H9 (cell line): ENCODE measurements around the gene CORO2B. TPM values are rescaled to one million over a fixed set of nuclear protein-coding genes. Genes with fewer than 3 reads are reported as not detected.

Source experiments
- DNase-seq: peaks from one replicate; pipeline ENCODE4 v3.0.0-alpha.2; 2017
- H2AFZ ChIP-seq: one replicate; pipeline ENCODE4 v1.6.1; 2013; ENCODE audit warnings: mild to moderate bottlenecking, low read length, control low read depth, moderate library complexity
- H2AK5ac ChIP-seq: 2 replicates; pipeline ENCODE4 v1.6.1; 2013; ENCODE audit warnings: low read length, control low read depth, mixed read lengths; ENCODE audit not compliant: insufficient read length
- H2BK120ac ChIP-seq: one replicate; pipeline ENCODE4 v1.6.1; 2013; ENCODE audit warnings: low read depth, mild to moderate bottlenecking, low read length, control low read depth, inconsistent platforms; ENCODE audit not compliant: poor library complexity, severe bottlenecking
- H2BK12ac ChIP-seq: 2 replicates; pipeline ENCODE4 v1.6.1; 2013; ENCODE audit warnings: low read length, control low read depth, mixed read lengths, low read depth; ENCODE audit not compliant: insufficient read length
- H2BK15ac ChIP-seq: 2 replicates; pipeline ENCODE4 v1.6.1; 2013; ENCODE audit warnings: low read depth, low read length, control low read depth
- H2BK20ac ChIP-seq: one replicate; pipeline ENCODE4 v1.6.1; 2013; ENCODE audit warnings: low read depth, mild to moderate bottlenecking, low read length, control low read depth, inconsistent platforms; ENCODE audit not compliant: poor library complexity, severe bottlenecking
- H2BK5ac ChIP-seq: 2 replicates; pipeline ENCODE4 v1.6.1; 2013; ENCODE audit warnings: low read length, control low read depth, mixed read lengths; ENCODE audit not compliant: insufficient read length
- H3K14ac ChIP-seq: 2 replicates; pipeline ENCODE4 v1.6.1; 2013; ENCODE audit warnings: low read length, control low read depth; ENCODE audit not compliant: insufficient read depth
- H3K18ac ChIP-seq: 2 replicates; pipeline ENCODE4 v1.6.1; 2013; ENCODE audit warnings: low read depth, mild to moderate bottlenecking, mixed read lengths, low read length, control low read depth; ENCODE audit not compliant: insufficient read length
- H3K23ac ChIP-seq: 2 replicates; pipeline ENCODE4 v1.6.1; 2013; ENCODE audit warnings: low read length, control low read depth, mixed read lengths, low read depth; ENCODE audit not compliant: insufficient read length
- H3K23me2 ChIP-seq: 2 replicates; pipeline ENCODE4 v1.6.1; 2013; ENCODE audit warnings: low read depth, mild to moderate bottlenecking, mixed read lengths, low read length, control low read depth; ENCODE audit not compliant: insufficient read length, poor library complexity, severe bottlenecking
- H3K27ac ChIP-seq: 2 replicates; pipeline ENCODE4 v1.5.1; 2013; ENCODE audit warnings: low read length, control low read depth, mixed read lengths, low read depth; ENCODE audit not compliant: insufficient read length
- H3K27me3 ChIP-seq: 2 replicates; pipeline ENCODE4 v1.6.1; 2013; ENCODE audit warnings: low read length, control low read depth, inconsistent platforms; ENCODE audit not compliant: insufficient read depth
- H3K4ac ChIP-seq: 2 replicates; pipeline ENCODE4 v1.6.1; 2013; ENCODE audit warnings: low read depth, mild to moderate bottlenecking, control low read depth, inconsistent platforms, low read length, moderate library complexity
- H3K4me1 ChIP-seq: 2 replicates; pipeline ENCODE4 v1.6.1; 2013; ENCODE audit warnings: low read length, control low read depth, inconsistent platforms; ENCODE audit not compliant: insufficient read depth
- H3K4me2 ChIP-seq: 2 replicates; pipeline ENCODE4 v1.6.1; 2013; ENCODE audit warnings: low read length, control low read depth, mixed read lengths; ENCODE audit not compliant: insufficient read length, insufficient read depth
- H3K56ac ChIP-seq: 2 replicates; pipeline ENCODE4 v1.6.1; 2013; ENCODE audit warnings: low read depth, mild to moderate bottlenecking, mixed read lengths, low read length, control low read depth; ENCODE audit not compliant: insufficient read length
- H3K79me1 ChIP-seq: 2 replicates; pipeline ENCODE4 v1.6.1; 2013; ENCODE audit warnings: low read depth, mild to moderate bottlenecking, moderate library complexity, low read length, control low read depth, inconsistent platforms; ENCODE audit not compliant: insufficient read depth, poor library complexity, severe bottlenecking
- H3K79me2 ChIP-seq: 2 replicates; pipeline ENCODE4 v1.6.1; 2013; ENCODE audit warnings: low read length, control low read depth, inconsistent platforms; ENCODE audit not compliant: insufficient read depth
- H3K9ac ChIP-seq: 2 replicates; pipeline ENCODE4 v1.6.1; 2013; ENCODE audit warnings: low read length, control low read depth, mixed read lengths; ENCODE audit not compliant: insufficient read length; ENCODE audit errors: extremely low read depth
- H3K9me3 ChIP-seq: one replicate; pipeline ENCODE4 v1.6.1; 2013; ENCODE audit warnings: low read depth, low read length, inconsistent platforms; ENCODE audit not compliant: control insufficient read depth
- H3T11ph ChIP-seq: one replicate; pipeline ENCODE4 v1.6.1; 2013; ENCODE audit warnings: mild to moderate bottlenecking, low read length, control low read depth, inconsistent platforms
- H4K20me1 ChIP-seq: one replicate; pipeline ENCODE4 v1.6.1; 2013; ENCODE audit not compliant: control insufficient read depth, insufficient read length, insufficient read depth
- H4K5ac ChIP-seq: 2 replicates; pipeline ENCODE4 v1.6.1; 2013; ENCODE audit warnings: low read depth, mild to moderate bottlenecking, mixed read lengths, low read length, control low read depth; ENCODE audit not compliant: insufficient read length
- H4K8ac ChIP-seq: replicated peaks from 2 replicates; pipeline ENCODE4 v1.6.1; 2013; ENCODE audit warnings: low read length, control low read depth, mixed read lengths, low read depth; ENCODE audit not compliant: insufficient read length
- H4K91ac ChIP-seq: 2 replicates; pipeline ENCODE4 v1.6.1; 2013; ENCODE audit warnings: low read depth, mild to moderate bottlenecking, moderate library complexity, mixed read lengths, low read length, control low read depth; ENCODE audit not compliant: insufficient read length
- H3K27ac Mint-ChIP-seq, 3 experiments: 2 replicates in 2 of 3; 3 replicates in 1 of 3; pipeline ENCODE4 v1.8.0; 2020 to 2021; ENCODE audit warnings: mixed read lengths in 3 of 3, mild to moderate bottlenecking in 1 of 3, moderate library complexity in 1 of 3
- H3K27me3 Mint-ChIP-seq: 2 replicates; pipeline ENCODE4 v1.8.0; 2021; ENCODE audit warnings: low read depth, mild to moderate bottlenecking, moderate library complexity, mixed read lengths
- H3K36me3 Mint-ChIP-seq, 3 experiments: 2 replicates in 2 of 3; 3 replicates in 1 of 3; pipeline ENCODE4 v1.8.0; 2020 to 2021; ENCODE audit warnings: low read depth in 3 of 3, mixed read lengths in 3 of 3; ENCODE audit not compliant: insufficient read depth in 1 of 3
- H3K4me1 Mint-ChIP-seq, 2 experiments: 2 replicates each; pipeline ENCODE4 v1.8.0; 2020; ENCODE audit warnings: mixed read lengths in 2 of 2
- H3K4me3 Mint-ChIP-seq, 2 experiments: 2 replicates in 1 of 2; 3 replicates in 1 of 2; pipeline ENCODE4 v1.8.0; 2020 to 2021; ENCODE audit warnings: mild to moderate bottlenecking in 2 of 2, mixed read lengths in 2 of 2, moderate library complexity in 1 of 2
- H3K9me3 Mint-ChIP-seq, 2 experiments: 2 replicates in 1 of 2; 3 replicates in 1 of 2; pipeline ENCODE4 v1.8.0; 2020; ENCODE audit warnings: mild to moderate bottlenecking in 2 of 2, mixed read lengths in 2 of 2, moderate library complexity in 1 of 2
- CTCF ChIP-seq: fragments of 200-600 bp; sonication (generic); conservative IDR thresholded peaks from 3 replicates; pipeline ENCODE4 v1.8.0; 2021; ENCODE audit warnings: antibody characterized with exemption, mild to moderate bottlenecking
- WGBS: extraction: QIAGEN DNeasy Blood & Tissue Kit; methylation state at CpG from one replicate; pipeline ENCODE4 v1.1.7; 2013; ENCODE audit warnings: missing lambda C conversion rate, low lambda C conversion rate, mixed read lengths; ENCODE audit not compliant: insufficient read length; ENCODE audit errors: extremely low coverage; 5-methylcytosine and 5-hydroxymethylcytosine counted together
- total RNA-seq: library from RNA; stranded (reverse); gene quantifications from 2 replicates; pipeline ENCODE4 v1.2.1, GENCODE V29; 2021

The CORO2B gene
- total RNA-seq, 1 experiment from 2014 or later, result 3.1 TPM

GRCh38 chr15:68620721-68621527, 42.1 kb downstream of the CORO2B start:
- H3K27ac Mint-ChIP-seq, result peak overlapping the region in 2 of 3 experiments; percentile 60 to 80; a peak in 5 of 7 replicates
- no peak overlapping the region for H3K4me3 Mint-ChIP-seq
- H3K27ac ChIP-seq, result no peak overlapping the region

More at GRCh38 chr15:68620721-68621527, 42.1 kb downstream of the CORO2B start:
- H3K4me1 Mint-ChIP-seq, result peaks cover 20 to 26% of the 10 kb centered on the region in 2 experiments
- TF ChIP-seq CTCF, result no peak
- Histone ChIP-seq H3K4ac (no peak overlapping the region), H2BK12ac (no peak overlapping the region), H3K4me1 (no peaks in the 10 kb centered on the region; the same call in 1 of the 2 replicates), H3K79me1 (no peaks in the 10 kb centered on the region), H2BK5ac (no peak overlapping the region), H3K23ac (no peak overlapping the region), H2BK120ac (no peak overlapping the region), H4K5ac (no peak overlapping the region), H3K9me3 (no peaks in the 10 kb centered on the region), H4K8ac (no peak overlapping the region), H3K79me2 (no peaks in the 10 kb centered on the region), H2AFZ (no peak overlapping the region), H3T11ph (no peak overlapping the region), H3K4me2 (no peak overlapping the region), H3K23me2 (no peaks in the 10 kb centered on the region), H2BK20ac (no peak overlapping the region), H3K14ac (0 out of 2 replicates have a peak overlapping the region, but pooled peaks have one; percentile 36), H2BK15ac (no peak overlapping the region), H3K27me3 (no peaks in the 10 kb centered on the region), H4K20me1 (no peaks in the 10 kb centered on the region), H4K91ac (no peak overlapping the region), H3K9ac (no peak overlapping the region), H2AK5ac (no peak overlapping the region), H3K56ac (no peak overlapping the region), H3K18ac (no peak overlapping the region)
- peaks cover 3% of the 10 kb centered on the region for H3K27me3 Mint-ChIP-seq
- H3K36me3 Mint-ChIP-seq, result no peaks in the 10 kb centered on the region; a peak in 1 of 7 replicates
- DNase-seq, result no peak
- H3K9me3 Mint-ChIP-seq, result no peaks in the 10 kb centered on the region
- WGBS, result no CpG with 5 or more reads among the region's 19 CpGs
